ENCODE results near the gene TMEM63A. TPM values are rescaled to one million over a fixed set of nuclear protein-coding genes. Genes with fewer than 3 reads are reported as not detected.

TMEM63A gene
- total RNA-seq, 1 donor from 2014 or later = 5.1 TPM

- Histone ChIP-seq H2AFZ (replicated peaks) (no peak overlapping the region), H3K27me3 (no peaks in the 10 kb centered on the region), H3K4me2 (no peak overlapping the region), H3K4me1 (no peaks in the 10 kb centered on the region), H3K9ac (no peak overlapping the region), H3K79me2 (ENCODE audit: low read depth) (no peaks in the 10 kb centered on the region), H3K27ac (no peak overlapping the region), H3K9me3 (ENCODE audit: low read depth) (no peaks in the 10 kb centered on the region), H3K36me3 (no peaks in the 10 kb centered on the region), H4K20me1 (ENCODE audit: low read depth) (no peaks in the 10 kb centered on the region), H3K4me3 (no peak overlapping the region), H3F3A (ENCODE audit: low read depth) (no peaks in the 10 kb centered on the region)
- Mint-ChIP-seq H3K9me3 (no peaks in the 10 kb centered on the region), H3K4me1 (peaks cover 18% of the 10 kb centered on the region), H3K27me3 (ENCODE audit: insufficient read depth, low read depth) (peaks cover 2% of the 10 kb centered on the region), H3K4me3 (no peak overlapping the region), H3K36me3 (peaks cover 3% of the 10 kb centered on the region), H3K27ac (peak overlapping the region; percentile 38)
- DNase-seq (ENCODE audit: low spot score) = no peak
- no peak for TF ChIP-seq EZH2 (IDR thresholded peaks at IDR 0.05)
- TF ChIP-seq, protein P1, sequence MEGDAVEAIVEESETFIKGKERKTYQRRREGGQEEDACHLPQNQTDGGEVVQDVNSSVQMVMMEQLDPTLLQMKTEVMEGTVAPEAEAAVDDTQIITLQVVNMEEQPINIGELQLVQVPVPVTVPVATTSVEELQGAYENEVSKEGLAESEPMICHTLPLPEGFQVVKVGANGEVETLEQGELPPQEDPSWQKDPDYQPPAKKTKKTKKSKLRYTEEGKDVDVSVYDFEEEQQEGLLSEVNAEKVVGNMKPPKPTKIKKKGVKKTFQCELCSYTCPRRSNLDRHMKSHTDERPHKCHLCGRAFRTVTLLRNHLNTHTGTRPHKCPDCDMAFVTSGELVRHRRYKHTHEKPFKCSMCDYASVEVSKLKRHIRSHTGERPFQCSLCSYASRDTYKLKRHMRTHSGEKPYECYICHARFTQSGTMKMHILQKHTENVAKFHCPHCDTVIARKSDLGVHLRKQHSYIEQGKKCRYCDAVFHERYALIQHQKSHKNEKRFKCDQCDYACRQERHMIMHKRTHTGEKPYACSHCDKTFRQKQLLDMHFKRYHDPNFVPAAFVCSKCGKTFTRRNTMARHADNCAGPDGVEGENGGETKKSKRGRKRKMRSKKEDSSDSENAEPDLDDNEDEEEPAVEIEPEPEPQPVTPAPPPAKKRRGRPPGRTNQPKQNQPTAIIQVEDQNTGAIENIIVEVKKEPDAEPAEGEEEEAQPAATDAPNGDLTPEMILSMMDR (IDR thresholded peaks at IDR 0.05) = no peak
- TF ChIP-seq EZH2phosphoT487 (IDR thresholded peaks at IDR 0.05) = no peak
These were observed 29.6 kb downstream of the TMEM63A start for GRCh38 chr1:225852413-225853124.

- no peak overlapping the region for H3K27ac ChIP-seq
- Mint-ChIP-seq H3K27me3 (ENCODE audit: insufficient read depth, low read depth) (peaks cover 2% of the 10 kb centered on the region), H3K9me3 (no peaks in the 10 kb centered on the region), H3K27ac (no peak overlapping the region), H3K4me3 (no peak overlapping the region), H3K4me1 (peaks cover 18% of the 10 kb centered on the region), H3K36me3 (peaks cover 3% of the 10 kb centered on the region)
- no peak for TF ChIP-seq EZH2phosphoT487 (IDR thresholded peaks at IDR 0.05)
- TF ChIP-seq, protein P1 (IDR thresholded peaks at IDR 0.05) = no peak
- TF ChIP-seq EZH2 (IDR thresholded peaks at IDR 0.05) = no peak
- no peaks in the 10 kb centered on the region for H3K36me3 ChIP-seq
- no peaks in the 10 kb centered on the region for H3K79me2 ChIP-seq (ENCODE audit: low read depth)
- H2AFZ ChIP-seq (replicated peaks) = no peak overlapping the region
- no peaks in the 10 kb centered on the region for H4K20me1 ChIP-seq (ENCODE audit: low read depth)
- H3K27me3 ChIP-seq = no peaks in the 10 kb centered on the region
- no peak overlapping the region for H3K4me2 ChIP-seq
- no peaks in the 10 kb centered on the region for H3K9me3 ChIP-seq (ENCODE audit: low read depth)
- H3K4me1 ChIP-seq = no peaks in the 10 kb centered on the region
- no peak for DNase-seq (ENCODE audit: low spot score)
- H3K4me3 ChIP-seq = no peak overlapping the region
- H3K9ac ChIP-seq = no peak overlapping the region
- H3F3A ChIP-seq (ENCODE audit: low read depth) = no peaks in the 10 kb centered on the region
These were observed 30.4 kb downstream of the TMEM63A start for GRCh38 chr1:225851805-225852204.

DNA sequence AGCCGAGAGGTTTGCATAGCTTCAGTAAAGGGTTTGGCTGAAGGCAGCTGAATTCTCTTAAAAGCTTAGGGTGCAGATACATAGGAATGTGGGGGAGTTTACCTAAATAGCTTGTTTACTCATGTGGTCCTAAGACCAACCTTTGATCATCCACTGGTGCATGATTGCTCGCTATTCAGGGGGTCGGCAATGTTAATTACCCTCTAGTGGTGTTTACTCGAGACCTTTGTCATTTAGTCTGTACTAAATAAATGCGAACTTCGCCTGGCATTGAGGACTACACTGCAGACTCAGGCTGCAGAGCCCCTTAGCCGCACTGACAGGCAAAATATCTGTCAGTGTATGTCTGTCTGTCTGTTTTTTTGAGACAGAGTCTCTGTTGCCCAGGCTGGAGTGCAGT, 31.8 kb downstream of the TMEM63A start:
- Histone ChIP-seq H3K4me2 (no peak overlapping the region), H4K20me1 (ENCODE audit: low read depth) (no peaks in the 10 kb centered on the region), H3K27ac (no peak overlapping the region), H3K9ac (no peak overlapping the region), H3K36me3 (no peaks in the 10 kb centered on the region), H3K27me3 (no peaks in the 10 kb centered on the region), H3K4me1 (no peaks in the 10 kb centered on the region), H3K4me3 (no peak overlapping the region), H2AFZ (replicated peaks) (no peak overlapping the region), H3K79me2 (ENCODE audit: low read depth) (no peaks in the 10 kb centered on the region), H3K9me3 (ENCODE audit: low read depth) (no peaks in the 10 kb centered on the region), H3F3A (ENCODE audit: low read depth) (no peaks in the 10 kb centered on the region)
- Mint-ChIP-seq H3K27ac (no peak overlapping the region), H3K4me1 (peaks cover 18% of the 10 kb centered on the region), H3K9me3 (no peaks in the 10 kb centered on the region), H3K4me3 (no peak overlapping the region), H3K36me3 (peaks cover 3% of the 10 kb centered on the region), H3K27me3 (ENCODE audit: insufficient read depth, low read depth) (peaks cover 2% of the 10 kb centered on the region)
- DNase-seq (ENCODE audit: low spot score) = no peak
- no peak for TF ChIP-seq EZH2 (IDR thresholded peaks at IDR 0.05)

DNA sequence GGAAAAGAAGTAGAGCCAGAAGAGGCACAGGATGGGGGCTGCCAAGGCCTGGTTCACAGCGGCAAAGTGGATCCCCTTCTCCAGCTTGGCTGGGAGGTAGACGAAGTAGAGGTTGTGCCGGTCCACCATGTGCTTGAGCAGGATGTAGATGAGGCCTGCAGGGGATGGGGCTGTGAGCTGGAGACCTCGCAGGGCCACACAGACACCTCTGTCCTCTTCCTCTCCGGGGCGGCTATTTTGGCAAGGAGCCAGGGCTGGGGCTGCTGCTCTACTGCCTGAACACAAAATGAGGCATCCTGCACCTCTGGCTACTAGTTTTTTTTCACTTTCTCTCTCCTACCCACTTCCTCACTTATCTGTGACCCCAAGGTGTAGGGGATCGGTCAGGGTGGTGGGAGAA, 32.3 kb downstream of the TMEM63A start:
- Histone ChIP-seq H3K27ac (no peak overlapping the region), H3K9ac (no peak overlapping the region), H3K79me2 (ENCODE audit: low read depth) (no peaks in the 10 kb centered on the region), H3K4me2 (no peak overlapping the region), H3F3A (ENCODE audit: low read depth) (no peaks in the 10 kb centered on the region), H3K4me1 (no peaks in the 10 kb centered on the region), H4K20me1 (ENCODE audit: low read depth) (no peaks in the 10 kb centered on the region), H3K36me3 (no peaks in the 10 kb centered on the region), H3K27me3 (no peaks in the 10 kb centered on the region), H2AFZ (replicated peaks) (no peak overlapping the region), H3K9me3 (ENCODE audit: low read depth) (no peaks in the 10 kb centered on the region), H3K4me3 (no peak overlapping the region)
- no peak for DNase-seq (ENCODE audit: low spot score)
- Mint-ChIP-seq H3K27me3 (ENCODE audit: insufficient read depth, low read depth) (peaks cover 2% of the 10 kb centered on the region), H3K9me3 (no peaks in the 10 kb centered on the region), H3K27ac (no peak overlapping the region), H3K36me3 (peaks cover 3% of the 10 kb centered on the region), H3K4me3 (no peak overlapping the region), H3K4me1 (peaks cover 18% of the 10 kb centered on the region)
- TF ChIP-seq, protein P1 (IDR thresholded peaks at IDR 0.05) = no peak
- TF ChIP-seq EZH2phosphoT487 (IDR thresholded peaks at IDR 0.05) (no peak), EZH2 (IDR thresholded peaks at IDR 0.05) (no peak)
